Putamen (tissue), 1 donor: Measurements from ENCODE around the gene ARTN.
A peak's percentile ranks its signal among the peaks of the same experiment; 100 is the strongest.

Experiments
- DNase-seq: peaks from one replicate; pipeline ENCODE4 v3.0.0-alpha.2; 2016; ENCODE audit warnings: low spot score

Gene ARTN

GRCh38 chr1:43925846-43926245 lies 7.8 kb upstream of the ARTN start:
- DNase-seq = no peak

GRCh38 chr1:43930168-43930948 lies 3.2 kb upstream of the ARTN start:
- no peak for DNase-seq

GRCh38 chr1:43930949-43931275 lies 2.7 kb upstream of the ARTN start:
- no peak for DNase-seq

GRCh38 chr1:43931711-43932660 lies 1.6 kb upstream of the ARTN start:
- no peak for DNase-seq

- no peak for DNase-seq
Observed at GRCh38 chr1:43932786-43933385, 715 bp upstream of the ARTN start.

- no peak for DNase-seq
Observed at GRCh38 chr1:43934101-43934985, 742 bp downstream of the ARTN start.

GRCh38 chr1:43934986-43935324 lies 1.4 kb downstream of the ARTN start:
- DNase-seq = no peak

GRCh38 chr1:43935711-43936427 lies 2.3 kb downstream of the ARTN start:
- no peak for DNase-seq

GRCh38 chr1:43936431-43937151 lies 3.0 kb downstream of the ARTN start:
- no peak for DNase-seq

GRCh38 chr1:43937179-43937865 lies 3.7 kb downstream of the ARTN start:
- no peak for DNase-seq

GRCh38 chr1:43938383-43938782 lies 4.8 kb downstream of the ARTN start:
- no peak for DNase-seq

- no peak for DNase-seq
Observed at GRCh38 chr1:43938892-43939587, 5.4 kb downstream of the ARTN start.

GRCh38 chr1:43942411-43942810 lies 8.8 kb downstream of the ARTN start:
- DNase-seq = no peak

GRCh38 chr1:43944860-43945259 lies 11.3 kb downstream of the ARTN start:
- no peak for DNase-seq

- no peak for DNase-seq
Observed at GRCh38 chr1:43945674-43946235, 12.2 kb downstream of the ARTN start.

GRCh38 chr1:43946236-43947060 lies 12.8 kb downstream of the ARTN start, which contains the start of gene IPO13:
Gene IPO13 (plus strand): TSS chr1:43946950. CDS start chr1:43947601, 651 bp downstream.
- peak; percentile 97 for DNase-seq

GRCh38 chr1:43947061-43947873 lies 13.7 kb downstream of the ARTN start:
- no peak for DNase-seq
